GM13977 (cell line): ENCODE results near the gene PRR15L.

ENCODE experiments used
- DNase-seq: peaks from one replicate; pipeline ENCODE4 v3.0.0; 2012; ENCODE audit warnings: low spot score
- CTCF ChIP-seq: IDR thresholded peaks from 2 replicates; pipeline ENCODE4 v1.5.1; 2012; ENCODE audit warnings: mild to moderate bottlenecking, control low read depth; ENCODE audit not compliant: insufficient read depth; ENCODE audit errors: extremely low read depth, missing control alignments
- in situ Hi-C: fragments of 300-500 bp; cut with MboI; formaldehyde crosslinking; loops from one replicate; pipeline ENCODE4 v1.12.0; 2022; ENCODE audit warnings: low sequenced_read_pairs, low pct_unique_long_range_greater_than_20kb, mixed read lengths, inconsistent platforms; ENCODE audit not compliant: unreplicated experiment

PRR15L gene

GRCh38 chr17:47957591-47958490 lies at the start of gene PRR15L:
TSS of gene PRR15L (minus strand) at chr17:47957883. CDS start at chr17:47953234, 4,649 bp downstream.
- DNase-seq: no peak
- TF ChIP-seq CTCF: no peak
- in situ Hi-C loops: no loop called here

- TF ChIP-seq CTCF: no peak
- in situ Hi-C loops: no loop called here
- no peak for DNase-seq
Measured at GRCh38 chr17:48006936-48007709, 49.4 kb upstream of the PRR15L start.

GRCh38 chr17:48004983-48005382 lies 47.3 kb upstream of the PRR15L start:
- no peak for TF ChIP-seq CTCF
- DNase-seq: no peak
- in situ Hi-C loops: no loop called here

- no peak for TF ChIP-seq CTCF
- no peak for DNase-seq
- in situ Hi-C loops: no loop called here
Measured at GRCh38 chr17:48003417-48004151, 45.9 kb upstream of the PRR15L start.

GRCh38 chr17:48002916-48003416 lies 45.3 kb upstream of the PRR15L start:
- no peak for TF ChIP-seq CTCF
- in situ Hi-C loops: no loop called here
- DNase-seq: no peak
